ENCODE measurements around the gene NFATC4. TPM values are rescaled to one million over a fixed set of nuclear protein-coding genes. Genes with fewer than 3 reads are reported as not detected.

NFATC4 gene
- total RNA-seq, 1 experiment from 2014 or later: 60.7 TPM

DNA sequence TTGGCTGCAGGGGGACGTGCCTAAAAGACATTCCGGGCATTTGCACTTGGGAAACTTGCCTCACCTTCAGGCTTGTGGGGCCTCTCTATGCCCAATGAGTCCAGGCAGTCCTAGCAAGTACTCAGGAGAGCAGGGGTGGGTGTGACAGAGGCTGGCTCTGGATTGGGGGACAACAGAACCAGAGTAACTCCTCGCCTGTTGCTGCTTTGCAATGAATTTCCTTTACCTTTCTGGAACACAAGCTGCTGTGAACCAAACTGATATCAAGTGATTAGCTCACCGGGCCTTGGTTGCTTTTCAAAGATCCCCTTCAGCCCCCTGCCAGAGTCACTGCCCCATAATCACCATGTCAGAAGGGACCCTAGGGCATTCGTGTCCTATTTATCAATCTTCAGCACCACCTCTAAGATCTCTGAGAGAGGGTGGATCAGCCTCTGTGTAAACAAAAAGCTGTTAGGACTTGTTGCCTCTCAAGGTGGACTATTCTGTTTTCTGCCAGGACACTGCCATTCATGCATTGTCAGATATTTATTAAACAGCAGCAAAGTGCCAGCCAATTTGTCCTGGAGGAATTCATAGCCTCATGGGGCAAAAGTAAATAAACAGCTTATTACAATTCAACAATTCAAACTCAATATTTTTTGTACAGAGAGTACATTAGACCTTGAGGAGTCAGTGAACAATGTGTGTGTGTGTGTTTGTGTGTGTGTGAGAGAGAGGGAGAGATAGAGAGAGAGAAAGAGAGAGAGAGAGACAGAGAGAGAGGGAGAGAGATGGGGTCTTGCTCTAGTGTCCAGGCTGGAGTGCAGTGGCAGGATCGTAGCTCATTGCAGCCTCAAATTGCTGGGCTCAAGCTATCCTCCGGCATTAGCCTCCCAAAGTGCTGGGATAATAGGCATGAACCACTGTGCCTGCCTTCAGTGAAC is 11.3 kb downstream of the NFATC4 start:
- Mint-ChIP-seq H3K9me3 (no peaks in the 10 kb centered on the region), H3K27me3 (ENCODE audit: low read depth) (no peaks in the 10 kb centered on the region; the same call in 1 of the 2 replicates), H3K4me3 (no peak overlapping the region), H3K4me1 (peaks cover 42% of the 10 kb centered on the region), H3K27ac (no peak overlapping the region), H3K36me3 (no peaks in the 10 kb centered on the region)
- ChIA-PET CTCF (interaction anchor here (1.0 to 6.8 kb wide), 6 partner anchors 16 to 71 kb away, joined by 3 to 55 read pairs (median 5); partner anchors contain the start of genes CBLN3, KHNYN and NYNRIN), POLR2A (no interaction called here)
- DNase-seq (ENCODE audit: low spot score) (no peak), ATAC-seq (no peak)
- TF ChIP-seq, protein P1, sequence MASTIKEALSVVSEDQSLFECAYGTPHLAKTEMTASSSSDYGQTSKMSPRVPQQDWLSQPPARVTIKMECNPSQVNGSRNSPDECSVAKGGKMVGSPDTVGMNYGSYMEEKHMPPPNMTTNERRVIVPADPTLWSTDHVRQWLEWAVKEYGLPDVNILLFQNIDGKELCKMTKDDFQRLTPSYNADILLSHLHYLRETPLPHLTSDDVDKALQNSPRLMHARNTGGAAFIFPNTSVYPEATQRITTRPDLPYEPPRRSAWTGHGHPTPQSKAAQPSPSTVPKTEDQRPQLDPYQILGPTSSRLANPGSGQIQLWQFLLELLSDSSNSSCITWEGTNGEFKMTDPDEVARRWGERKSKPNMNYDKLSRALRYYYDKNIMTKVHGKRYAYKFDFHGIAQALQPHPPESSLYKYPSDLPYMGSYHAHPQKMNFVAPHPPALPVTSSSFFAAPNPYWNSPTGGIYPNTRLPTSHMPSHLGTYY (CRISPR knock-in tag; IDR thresholded peaks at IDR 0.05): no peak
- no peak for TF ChIP-seq FOXJ3 (CRISPR knock-in tag; IDR thresholded peaks at IDR 0.05; ENCODE audit: borderline replicate concordance)
- TF ChIP-seq ZNF219 (CRISPR knock-in tag; IDR thresholded peaks at IDR 0.05; ENCODE audit: borderline replicate concordance): no peak
- no peak for TF ChIP-seq RELA (CRISPR knock-in tag; IDR thresholded peaks at IDR 0.05; ENCODE audit: borderline replicate concordance)
- TF ChIP-seq ZNF121 (CRISPR knock-in tag; IDR thresholded peaks at IDR 0.05): peak; percentile 69; the same call in 1 of the 2 replicates
- no peak for TF ChIP-seq NFE2L1 (CRISPR knock-in tag; IDR thresholded peaks at IDR 0.05)
- TF ChIP-seq, protein P2, sequence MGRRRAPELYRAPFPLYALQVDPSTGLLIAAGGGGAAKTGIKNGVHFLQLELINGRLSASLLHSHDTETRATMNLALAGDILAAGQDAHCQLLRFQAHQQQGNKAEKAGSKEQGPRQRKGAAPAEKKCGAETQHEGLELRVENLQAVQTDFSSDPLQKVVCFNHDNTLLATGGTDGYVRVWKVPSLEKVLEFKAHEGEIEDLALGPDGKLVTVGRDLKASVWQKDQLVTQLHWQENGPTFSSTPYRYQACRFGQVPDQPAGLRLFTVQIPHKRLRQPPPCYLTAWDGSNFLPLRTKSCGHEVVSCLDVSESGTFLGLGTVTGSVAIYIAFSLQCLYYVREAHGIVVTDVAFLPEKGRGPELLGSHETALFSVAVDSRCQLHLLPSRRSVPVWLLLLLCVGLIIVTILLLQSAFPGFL (CRISPR knock-in tag; IDR thresholded peaks at IDR 0.05; ENCODE audit: borderline replicate concordance): 0 out of 2 replicates have a peak, but pooled peaks have one; percentile 17
- no peak for TF ChIP-seq PRRX2 (CRISPR knock-in tag; IDR thresholded peaks at IDR 0.05)
- TF ChIP-seq, protein P3, sequence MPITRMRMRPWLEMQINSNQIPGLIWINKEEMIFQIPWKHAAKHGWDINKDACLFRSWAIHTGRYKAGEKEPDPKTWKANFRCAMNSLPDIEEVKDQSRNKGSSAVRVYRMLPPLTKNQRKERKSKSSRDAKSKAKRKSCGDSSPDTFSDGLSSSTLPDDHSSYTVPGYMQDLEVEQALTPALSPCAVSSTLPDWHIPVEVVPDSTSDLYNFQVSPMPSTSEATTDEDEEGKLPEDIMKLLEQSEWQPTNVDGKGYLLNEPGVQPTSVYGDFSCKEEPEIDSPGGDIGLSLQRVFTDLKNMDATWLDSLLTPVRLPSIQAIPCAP (CRISPR knock-in tag; IDR thresholded peaks at IDR 0.05): no peak

DNA sequence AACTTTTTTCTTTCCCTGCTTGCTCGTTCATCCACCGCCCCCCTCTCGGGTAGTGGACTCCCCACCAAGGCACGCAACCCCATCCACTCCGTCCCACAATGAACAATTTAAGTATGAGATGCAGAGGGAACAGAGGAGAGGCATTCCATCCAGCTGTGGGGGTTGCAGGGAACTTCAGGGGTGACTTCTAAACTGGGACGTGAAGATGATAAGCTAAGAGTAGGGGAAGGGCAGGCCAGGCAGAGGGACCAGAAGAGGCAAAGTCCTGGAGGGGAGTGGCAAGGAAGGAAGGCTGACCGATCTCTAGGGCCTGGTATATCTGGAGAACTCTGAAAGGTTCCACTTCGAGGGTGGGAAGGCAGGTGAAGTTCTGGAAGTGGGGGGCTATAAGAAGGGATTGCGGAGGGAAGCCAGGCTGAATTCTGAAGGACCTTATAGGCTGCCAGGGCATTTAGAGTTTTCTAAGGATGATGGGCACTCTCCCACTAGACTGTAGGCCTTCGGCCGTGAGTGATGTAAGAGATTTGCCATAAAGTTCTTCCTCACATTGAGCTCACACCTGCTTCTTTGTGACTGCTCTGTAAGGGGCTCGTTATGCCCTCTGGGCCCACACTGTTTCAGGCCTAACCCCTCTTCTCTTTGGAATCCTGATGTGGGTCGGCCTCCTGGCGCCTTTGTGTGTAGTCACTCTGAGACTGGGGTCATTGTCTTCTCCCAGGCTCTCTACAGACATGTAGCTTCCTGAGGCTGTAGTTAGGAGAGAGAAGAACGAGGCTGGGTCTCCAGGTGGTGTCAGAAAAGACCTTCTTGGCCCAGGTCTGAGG is 12.1 kb downstream of the NFATC4 start:
- Mint-ChIP-seq H3K4me3 (no peak overlapping the region), H3K27me3 (ENCODE audit: low read depth) (no peaks in the 10 kb centered on the region; the same call in 1 of the 2 replicates), H3K4me1 (peaks cover 42% of the 10 kb centered on the region), H3K36me3 (no peaks in the 10 kb centered on the region), H3K27ac (no peak overlapping the region), H3K9me3 (no peaks in the 10 kb centered on the region)
- ChIA-PET CTCF (interaction anchor here (0.9 to 6.8 kb wide), 5 partner anchors 8 to 138 kb away, joined by 3 to 55 read pairs (median 3); partner anchors contain the start of genes CBLN3, KHNYN and NYNRIN), POLR2A (interaction anchor here (0.6 kb wide), 1 partner anchor 12 kb away, joined by 3 read pairs; the partner anchor contains the start of gene NFATC4)
- ATAC-seq (no peak), DNase-seq (ENCODE audit: low spot score) (no peak)
- no peak for TF ChIP-seq OVOL2 (CRISPR knock-in tag; IDR thresholded peaks at IDR 0.05; ENCODE audit: borderline replicate concordance)
- no peak for TF ChIP-seq ZBTB21 (CRISPR knock-in tag; IDR thresholded peaks at IDR 0.05; ENCODE audit: borderline replicate concordance)
- TF ChIP-seq SOX15 (CRISPR knock-in tag; IDR thresholded peaks at IDR 0.05): no peak
- TF ChIP-seq NR3C1 (CRISPR knock-in tag; conservative IDR thresholded peaks at IDR 0.05; ENCODE audit: low read depth): no peak
- TF ChIP-seq CREM (CRISPR knock-in tag; IDR thresholded peaks at IDR 0.05): no peak
- TF ChIP-seq, protein P4, sequence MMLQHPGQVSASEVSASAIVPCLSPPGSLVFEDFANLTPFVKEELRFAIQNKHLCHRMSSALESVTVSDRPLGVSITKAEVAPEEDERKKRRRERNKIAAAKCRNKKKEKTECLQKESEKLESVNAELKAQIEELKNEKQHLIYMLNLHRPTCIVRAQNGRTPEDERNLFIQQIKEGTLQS (CRISPR knock-in tag; conservative IDR thresholded peaks at IDR 0.05): no peak
- no peak for TF ChIP-seq PRRX2 (CRISPR knock-in tag; IDR thresholded peaks at IDR 0.05)
- TF ChIP-seq NFYB (CRISPR knock-in tag; conservative IDR thresholded peaks at IDR 0.05; ENCODE audit: low read depth): no peak
- no peak for TF ChIP-seq ZNF263 (CRISPR knock-in tag; IDR thresholded peaks at IDR 0.05; ENCODE audit: low read depth)
- TF ChIP-seq HMGA2 (CRISPR knock-in tag; IDR thresholded peaks at IDR 0.05): no peak
- no peak for TF ChIP-seq ZNF396 (CRISPR knock-in tag; IDR thresholded peaks at IDR 0.05; ENCODE audit: borderline replicate concordance)
- TF ChIP-seq EMX1 (CRISPR knock-in tag; IDR thresholded peaks at IDR 0.05): no peak
- no peak for TF ChIP-seq ZNF423 (CRISPR knock-in tag; IDR thresholded peaks at IDR 0.05)
- no peak for TF ChIP-seq ZNF317 (CRISPR knock-in tag; IDR thresholded peaks at IDR 0.05; ENCODE audit: borderline replicate concordance, low read depth)
- no peak for TF ChIP-seq NR2C2 (CRISPR knock-in tag; IDR thresholded peaks at IDR 0.05)
- TF ChIP-seq, protein P5, sequence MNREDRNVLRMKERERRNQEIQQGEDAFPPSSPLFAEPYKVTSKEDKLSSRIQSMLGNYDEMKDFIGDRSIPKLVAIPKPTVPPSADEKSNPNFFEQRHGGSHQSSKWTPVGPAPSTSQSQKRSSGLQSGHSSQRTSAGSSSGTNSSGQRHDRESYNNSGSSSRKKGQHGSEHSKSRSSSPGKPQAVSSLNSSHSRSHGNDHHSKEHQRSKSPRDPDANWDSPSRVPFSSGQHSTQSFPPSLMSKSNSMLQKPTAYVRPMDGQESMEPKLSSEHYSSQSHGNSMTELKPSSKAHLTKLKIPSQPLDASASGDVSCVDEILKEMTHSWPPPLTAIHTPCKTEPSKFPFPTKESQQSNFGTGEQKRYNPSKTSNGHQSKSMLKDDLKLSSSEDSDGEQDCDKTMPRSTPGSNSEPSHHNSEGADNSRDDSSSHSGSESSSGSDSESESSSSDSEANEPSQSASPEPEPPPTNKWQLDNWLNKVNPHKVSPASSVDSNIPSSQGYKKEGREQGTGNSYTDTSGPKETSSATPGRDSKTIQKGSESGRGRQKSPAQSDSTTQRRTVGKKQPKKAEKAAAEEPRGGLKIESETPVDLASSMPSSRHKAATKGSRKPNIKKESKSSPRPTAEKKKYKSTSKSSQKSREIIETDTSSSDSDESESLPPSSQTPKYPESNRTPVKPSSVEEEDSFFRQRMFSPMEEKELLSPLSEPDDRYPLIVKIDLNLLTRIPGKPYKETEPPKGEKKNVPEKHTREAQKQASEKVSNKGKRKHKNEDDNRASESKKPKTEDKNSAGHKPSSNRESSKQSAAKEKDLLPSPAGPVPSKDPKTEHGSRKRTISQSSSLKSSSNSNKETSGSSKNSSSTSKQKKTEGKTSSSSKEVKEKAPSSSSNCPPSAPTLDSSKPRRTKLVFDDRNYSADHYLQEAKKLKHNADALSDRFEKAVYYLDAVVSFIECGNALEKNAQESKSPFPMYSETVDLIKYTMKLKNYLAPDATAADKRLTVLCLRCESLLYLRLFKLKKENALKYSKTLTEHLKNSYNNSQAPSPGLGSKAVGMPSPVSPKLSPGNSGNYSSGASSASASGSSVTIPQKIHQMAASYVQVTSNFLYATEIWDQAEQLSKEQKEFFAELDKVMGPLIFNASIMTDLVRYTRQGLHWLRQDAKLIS (CRISPR knock-in tag; IDR thresholded peaks at IDR 0.05; ENCODE audit: borderline replicate concordance): no peak
- TF ChIP-seq GRHL2 (CRISPR knock-in tag; IDR thresholded peaks at IDR 0.05; ENCODE audit: insufficient replicate concordance, severe bottlenecking): no peak
